Mucosa of gallbladder (tissue), 1 donor: ENCODE results near the gene PRPF31. TPM values are rescaled to one million over a fixed set of nuclear protein-coding genes. Genes with fewer than 3 reads are reported as not detected.
"Not testable (repeated sequence)": the region's sequence is repeated elsewhere in the genome, so short reads cannot be mapped to it uniquely, and the experiment has no call there.

Experiments
- DNase-seq: peaks from one replicate; pipeline ENCODE4 v3.0.0-alpha.2; 2020; ENCODE audit warnings: low spot score
- total RNA-seq: library from RNA; stranded (reverse); gene quantifications from one replicate; pipeline ENCODE4 v1.2.1, GENCODE V29; 2021
- donor health status: DM: no; HTN: no; CAD: no.

The PRPF31 gene, protein sequence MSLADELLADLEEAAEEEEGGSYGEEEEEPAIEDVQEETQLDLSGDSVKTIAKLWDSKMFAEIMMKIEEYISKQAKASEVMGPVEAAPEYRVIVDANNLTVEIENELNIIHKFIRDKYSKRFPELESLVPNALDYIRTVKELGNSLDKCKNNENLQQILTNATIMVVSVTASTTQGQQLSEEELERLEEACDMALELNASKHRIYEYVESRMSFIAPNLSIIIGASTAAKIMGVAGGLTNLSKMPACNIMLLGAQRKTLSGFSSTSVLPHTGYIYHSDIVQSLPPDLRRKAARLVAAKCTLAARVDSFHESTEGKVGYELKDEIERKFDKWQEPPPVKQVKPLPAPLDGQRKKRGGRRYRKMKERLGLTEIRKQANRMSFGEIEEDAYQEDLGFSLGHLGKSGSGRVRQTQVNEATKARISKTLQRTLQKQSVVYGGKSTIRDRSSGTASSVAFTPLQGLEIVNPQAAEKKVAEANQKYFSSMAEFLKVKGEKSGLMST
- total RNA-seq, result 47.1 TPM

DNA sequence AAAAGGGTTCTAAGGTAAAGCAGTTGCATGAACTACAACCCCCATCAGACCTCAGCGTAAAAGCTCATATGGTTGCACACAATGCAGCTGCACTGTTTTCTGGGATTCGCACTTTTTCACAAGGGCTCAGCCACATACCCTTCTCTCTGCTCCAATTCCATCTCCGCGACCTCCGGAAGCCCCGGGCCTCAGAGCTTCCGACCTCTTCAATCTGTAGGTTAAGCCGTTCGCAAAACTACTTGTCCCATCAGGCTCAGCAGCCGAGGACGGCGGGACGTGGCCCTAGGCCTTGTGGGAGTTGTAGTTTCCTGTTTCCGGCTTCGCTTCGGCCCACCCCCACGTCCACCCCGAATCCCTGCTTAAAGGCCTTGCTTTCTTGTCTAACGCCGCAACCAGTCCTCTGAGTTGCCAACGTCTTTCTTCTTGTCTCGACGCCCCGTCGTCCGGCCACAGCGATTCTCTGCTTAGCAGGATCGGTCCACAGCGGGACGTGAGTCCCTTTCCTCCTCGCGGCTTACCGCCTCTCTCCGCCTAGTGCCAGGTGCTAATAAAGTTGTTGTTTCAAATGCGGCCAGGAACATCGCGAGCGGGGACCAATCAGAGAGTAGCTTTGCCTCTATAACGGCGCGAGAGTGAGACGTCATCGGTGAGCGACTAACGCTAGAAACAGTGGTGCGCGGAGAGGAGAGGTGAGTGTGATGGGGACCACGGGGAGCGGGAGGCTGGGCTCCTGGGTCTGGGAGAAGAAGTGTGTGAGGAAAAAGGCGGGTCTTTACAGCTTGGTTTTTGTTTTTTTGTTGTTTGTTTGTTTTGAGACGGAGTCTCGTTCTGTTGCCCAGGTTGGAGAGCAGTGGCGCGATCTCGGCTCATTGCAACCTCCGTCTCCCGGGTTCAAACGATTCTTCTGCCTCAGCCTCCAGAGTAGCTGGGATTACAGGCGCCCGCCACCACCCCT lies at the start of gene PRPF31, which contains the start of gene TFPT:
TSS of gene PRPF31 (plus strand) at position 646 of the 955 bp plus-strand sequence. CDS start 2,525 bp downstream, outside the sequence.
TSS of gene TFPT (minus strand) at position 549 of the 955 bp plus-strand sequence. CDS start at position 161, 388 bp downstream.
- DNase-seq, result peak; percentile 98

DNA sequence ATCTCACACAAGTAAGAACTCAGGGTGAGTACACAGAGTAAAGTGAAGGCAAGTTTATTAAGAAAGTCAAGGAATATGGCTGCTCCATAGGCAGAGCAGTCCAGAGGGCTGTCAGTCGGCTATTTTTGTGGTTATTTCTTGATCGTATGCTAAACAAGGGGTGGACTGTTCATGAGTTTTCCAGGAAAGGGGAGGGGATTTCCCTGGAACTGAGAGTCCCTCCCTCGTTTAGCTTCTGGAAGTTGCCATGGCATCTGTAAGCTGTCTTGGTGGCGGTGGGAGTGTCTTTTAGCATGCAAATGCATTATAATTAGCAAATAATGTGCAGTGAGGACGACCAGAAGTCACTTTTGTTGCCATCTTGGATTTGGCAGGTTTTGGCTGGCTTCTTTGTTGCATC lies 46.1 kb upstream of the PRPF31 start:
- DNase-seq, result no peak

DNA sequence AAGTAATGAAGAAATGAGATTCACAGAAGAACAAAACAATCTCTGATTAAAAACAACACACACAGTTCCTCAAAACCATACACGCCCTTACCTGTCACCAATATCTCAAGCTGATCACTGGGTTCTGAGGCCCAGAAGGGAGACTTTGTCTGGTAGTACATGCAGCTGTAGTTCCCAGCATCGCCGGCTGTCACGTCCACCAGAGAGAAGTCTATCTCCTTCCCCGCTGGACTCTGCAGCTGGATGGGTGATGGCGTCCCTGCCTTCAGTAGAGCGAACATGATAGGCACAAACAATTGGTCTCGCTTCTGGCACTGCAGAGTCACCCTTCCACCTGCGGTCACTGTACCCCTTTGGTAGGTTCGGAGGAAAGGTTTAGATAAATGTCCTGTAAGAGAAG lies 41.7 kb upstream of the PRPF31 start:
- no peak for DNase-seq

DNA sequence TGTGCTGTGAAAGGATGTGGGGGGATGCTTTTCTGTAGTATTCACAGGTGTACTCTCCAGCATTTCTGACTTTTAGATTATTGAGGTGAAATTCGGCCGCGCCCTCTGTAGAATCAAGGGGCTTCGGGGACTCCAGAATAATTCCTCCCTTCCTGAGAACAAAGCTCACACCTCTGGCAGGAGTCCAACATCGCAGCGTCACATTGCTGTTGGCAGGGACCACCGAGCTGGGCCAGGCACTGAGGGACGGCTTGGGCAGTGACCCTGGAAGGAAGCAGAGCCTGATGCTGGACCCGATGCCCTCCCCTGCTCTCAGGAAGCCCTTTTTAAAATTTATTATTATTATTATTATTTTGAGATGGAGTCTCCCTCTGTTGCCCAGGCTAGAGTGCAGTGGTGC lies 40.7 kb upstream of the PRPF31 start:
- no peak for DNase-seq

DNA sequence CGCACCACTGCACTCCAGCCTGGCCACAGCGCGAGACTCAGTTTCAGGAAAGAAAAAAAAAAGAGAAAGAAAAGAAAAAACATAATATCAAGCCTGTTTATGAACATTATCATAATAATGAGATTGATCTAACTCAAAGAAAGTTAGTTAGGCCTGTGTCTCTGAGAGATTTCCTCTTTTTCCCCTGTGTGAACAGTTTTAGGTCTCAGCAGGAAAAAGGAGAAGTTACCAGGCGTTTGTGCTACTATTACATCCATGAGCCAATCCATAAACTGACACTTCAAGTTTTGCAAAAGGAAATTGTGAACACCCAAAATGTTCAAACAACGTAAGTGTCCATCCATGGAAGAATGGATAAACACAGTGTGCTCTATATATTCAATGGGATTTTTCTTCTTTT lies 38.2 kb upstream of the PRPF31 start:
- DNase-seq, result no peak

DNA sequence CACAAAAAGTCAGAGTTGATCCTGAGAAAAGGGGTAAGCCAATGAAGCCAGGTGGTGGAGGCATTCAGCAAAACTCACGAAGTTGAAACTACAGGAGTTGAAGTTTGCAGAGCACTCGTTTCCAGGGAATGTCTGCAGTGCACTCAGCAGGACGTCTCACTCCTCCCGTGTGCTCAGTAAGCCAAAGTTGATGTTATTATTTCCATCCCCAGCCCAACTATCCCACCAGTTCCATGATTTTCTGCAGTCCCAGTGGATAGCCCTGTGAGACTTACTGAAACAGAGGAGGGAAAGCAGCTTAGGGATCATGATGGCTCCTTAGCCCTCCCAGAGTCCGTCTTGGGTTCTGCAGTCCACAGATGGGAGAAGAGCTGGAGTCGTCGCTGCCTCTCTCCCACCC lies 34.5 kb upstream of the PRPF31 start, which contains the start of gene TARM1:
TSS of gene TARM1 (minus strand) at position 334 of the 400 bp plus-strand sequence. CDS start at position 309, 25 bp downstream.
- no peak for DNase-seq

DNA sequence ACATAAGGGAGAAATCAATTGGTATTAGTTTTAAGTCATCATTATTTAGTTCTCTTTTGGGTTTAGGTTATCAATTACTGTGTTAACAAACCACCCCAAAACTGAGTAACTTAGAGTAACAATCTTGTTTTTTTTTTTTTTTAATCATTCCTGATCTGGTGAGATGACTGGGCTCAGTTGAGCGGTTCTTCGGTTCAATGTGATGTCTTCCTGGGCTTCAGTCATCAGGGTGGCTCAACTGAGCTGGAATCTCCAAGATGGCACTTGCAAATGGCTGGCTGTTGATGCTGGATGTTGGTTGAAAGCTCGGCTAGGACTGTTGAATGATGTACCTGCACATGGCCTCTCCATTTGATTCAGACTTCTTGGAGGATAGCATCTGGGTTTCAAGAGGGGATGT lies 31.1 kb upstream of the PRPF31 start:
- DNase-seq, result no peak

DNA sequence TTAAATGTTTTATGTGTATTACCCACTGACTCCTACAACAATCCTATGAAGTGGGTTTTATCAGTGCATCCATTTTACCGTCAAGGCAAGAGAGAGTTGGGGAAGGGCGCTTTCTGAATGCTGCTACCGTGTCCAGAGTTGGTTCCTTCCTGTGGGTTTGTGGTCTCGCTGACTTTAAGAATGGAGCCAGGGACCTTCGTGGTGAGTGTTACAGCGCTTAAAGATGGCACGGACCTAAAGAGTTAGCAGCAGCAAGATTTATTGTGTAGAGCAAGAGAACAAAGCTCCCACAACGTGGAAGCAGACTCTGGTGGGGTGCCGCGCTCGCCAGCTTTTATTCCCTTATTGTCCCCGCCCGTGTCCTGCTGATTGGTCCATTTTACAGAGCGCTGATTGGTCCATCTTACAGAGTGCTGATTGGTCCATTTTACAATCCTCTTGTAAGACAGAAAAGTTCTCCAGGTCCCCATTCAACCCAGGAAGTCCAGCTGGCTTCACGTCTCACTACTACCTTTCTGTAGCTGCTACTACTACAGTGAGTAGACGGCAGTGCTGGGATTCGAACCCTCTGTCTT lies 21.0 kb upstream of the PRPF31 start:
- DNase-seq, result no peak

DNA sequence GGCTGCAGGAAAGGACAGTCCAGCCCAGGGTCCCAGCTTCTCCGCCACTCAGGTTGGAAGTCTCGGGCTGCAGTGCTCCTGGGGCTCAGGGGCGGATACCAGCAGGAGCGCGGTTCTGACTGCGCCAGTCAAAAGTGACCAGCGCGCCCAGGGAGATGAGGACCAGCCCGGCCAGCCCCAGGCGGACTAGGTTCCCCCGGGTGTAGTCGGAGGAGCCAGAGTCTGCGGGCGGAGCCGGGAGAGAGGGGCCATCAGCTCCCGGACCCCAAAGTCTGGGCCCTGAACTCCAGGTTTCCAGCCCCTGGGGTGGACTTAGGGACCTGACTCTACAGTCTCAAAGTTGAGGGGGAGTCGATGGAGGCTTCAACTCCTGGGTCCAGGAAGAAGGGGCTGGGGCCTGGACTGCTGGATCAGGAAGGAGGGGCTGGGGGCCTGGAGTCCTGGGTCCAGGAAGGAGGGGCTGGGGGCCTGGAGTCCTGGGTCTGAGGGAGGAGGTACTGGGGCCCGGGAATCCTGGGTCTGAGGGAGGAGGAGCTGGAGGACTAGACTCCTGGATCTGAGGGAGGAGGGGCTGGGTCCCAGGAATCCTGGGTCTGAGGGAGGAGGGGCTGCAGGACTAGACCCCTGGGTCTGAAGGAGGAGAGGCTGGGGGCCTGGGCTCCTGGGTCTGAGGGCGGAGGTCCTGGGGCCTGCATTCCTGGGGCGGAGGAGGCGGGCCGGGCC lies 20.3 kb upstream of the PRPF31 start:
- no peak for DNase-seq

DNA sequence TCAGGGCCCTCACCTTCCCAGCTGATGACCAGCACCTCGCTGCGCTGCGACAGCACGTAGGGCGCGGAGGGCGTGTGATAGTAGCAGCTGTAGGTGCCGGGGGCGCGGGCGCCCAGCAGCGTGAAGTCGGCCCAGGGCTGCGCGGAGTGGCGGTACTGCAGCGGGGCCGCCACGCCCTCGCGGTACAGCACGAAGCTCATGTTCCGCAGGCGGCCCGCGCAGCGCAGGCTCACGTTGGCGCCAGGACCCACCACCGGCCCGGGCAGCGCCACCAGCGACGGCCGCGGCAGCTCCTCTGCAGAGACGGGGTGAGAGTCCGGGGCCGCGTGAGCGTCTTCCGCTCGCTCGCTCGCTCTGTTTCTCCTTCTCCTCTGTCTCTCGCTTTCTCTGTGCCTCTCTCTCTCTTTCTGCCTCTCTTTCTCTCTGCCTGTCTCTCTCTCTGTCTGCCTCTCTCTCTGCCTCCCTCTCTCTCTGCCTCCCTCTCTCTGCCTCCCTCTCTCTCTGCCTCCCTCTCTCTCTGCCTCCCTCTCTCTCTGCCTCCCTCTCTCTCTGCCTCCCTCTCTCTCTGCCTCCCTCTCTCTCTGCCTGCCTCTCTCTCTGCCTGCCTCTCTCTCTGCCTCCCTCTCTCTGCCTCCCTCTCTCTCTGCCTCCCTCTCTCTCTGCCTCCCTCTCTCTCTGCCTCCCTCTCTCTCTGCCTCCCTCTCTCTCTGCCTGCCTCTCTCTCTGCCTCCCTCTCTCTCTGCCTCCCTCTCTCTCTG lies 19.5 kb upstream of the PRPF31 start:
- DNase-seq, result peak; percentile 38

DNA sequence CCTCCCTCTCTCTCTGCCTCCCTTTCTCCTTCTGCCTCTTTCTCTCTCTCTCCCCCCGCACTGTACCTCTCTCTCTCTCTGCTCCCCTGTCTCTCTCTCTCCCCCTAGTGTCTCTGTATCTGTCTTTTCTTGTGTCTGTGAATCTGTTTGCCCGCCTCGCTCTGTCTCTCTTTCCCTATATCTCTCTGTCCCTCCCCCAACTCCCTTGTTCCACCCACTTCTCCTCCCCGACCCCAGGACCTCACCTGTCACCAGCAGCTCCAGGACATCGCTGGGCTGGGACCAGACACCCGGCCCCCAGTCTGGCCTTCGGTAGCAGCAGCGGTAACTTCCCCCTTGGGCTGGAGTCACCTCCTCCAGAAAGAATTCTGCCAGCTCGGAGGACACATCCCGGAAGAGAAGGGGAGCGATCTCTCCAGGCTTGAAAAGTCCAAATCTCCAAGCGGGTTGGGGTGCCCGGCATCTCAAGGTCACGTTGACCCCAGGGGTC lies 18.9 kb upstream of the PRPF31 start:
- peak; percentile 23 for DNase-seq

DNA sequence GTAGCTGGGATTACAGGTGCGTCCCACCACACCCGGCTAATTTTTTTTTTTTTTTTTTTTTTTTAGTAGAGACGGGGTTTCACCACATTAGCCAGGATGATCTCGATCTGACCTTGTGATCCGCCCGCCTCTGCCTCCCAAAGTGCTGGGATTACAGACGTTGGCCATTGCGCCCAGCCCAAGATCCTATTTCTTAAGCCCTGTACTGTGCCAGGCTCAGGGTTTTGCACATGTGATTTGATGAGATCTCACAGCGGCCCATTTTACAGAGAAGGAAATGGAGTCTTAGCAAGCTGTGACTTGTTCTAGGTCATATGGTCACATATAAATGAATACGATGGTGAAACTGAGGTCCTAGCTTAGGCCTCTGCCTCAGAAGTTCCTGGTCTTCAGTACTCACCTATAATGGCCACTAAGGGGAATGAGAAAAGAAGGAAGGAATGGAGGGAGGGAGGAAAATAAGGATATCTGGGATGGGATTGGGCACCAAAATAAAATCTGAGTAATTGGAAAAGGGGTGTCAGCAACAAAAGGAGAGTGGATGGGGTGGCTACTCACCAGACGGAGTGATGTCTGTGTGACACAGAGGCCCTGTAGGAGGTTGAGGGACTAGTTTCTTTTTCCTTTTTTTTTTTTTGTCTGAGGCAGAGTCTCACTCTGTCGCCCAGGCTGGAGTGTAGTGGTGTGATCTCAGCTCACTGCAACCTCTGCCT lies 16.2 kb upstream of the PRPF31 start:
- DNase-seq, result no peak

DNA sequence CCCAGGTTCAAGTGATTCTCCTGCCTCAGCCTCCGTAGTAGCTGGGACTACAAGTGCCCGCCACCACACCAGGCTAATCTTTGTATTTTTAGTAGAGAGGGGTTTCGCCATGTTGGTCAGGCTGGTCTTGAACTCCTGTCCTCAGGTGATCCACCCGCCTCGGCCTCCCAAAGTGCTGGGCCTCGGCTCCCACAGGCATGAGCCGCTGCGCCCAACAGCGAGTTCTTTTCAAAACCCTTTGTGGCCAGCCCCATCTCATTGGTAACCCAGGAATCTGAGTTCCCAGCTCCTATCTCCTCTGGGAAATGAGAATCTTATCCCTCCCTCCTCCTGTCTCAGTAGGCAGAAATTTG lies 15.7 kb upstream of the PRPF31 start:
- not testable (repeated sequence) for DNase-seq

DNA sequence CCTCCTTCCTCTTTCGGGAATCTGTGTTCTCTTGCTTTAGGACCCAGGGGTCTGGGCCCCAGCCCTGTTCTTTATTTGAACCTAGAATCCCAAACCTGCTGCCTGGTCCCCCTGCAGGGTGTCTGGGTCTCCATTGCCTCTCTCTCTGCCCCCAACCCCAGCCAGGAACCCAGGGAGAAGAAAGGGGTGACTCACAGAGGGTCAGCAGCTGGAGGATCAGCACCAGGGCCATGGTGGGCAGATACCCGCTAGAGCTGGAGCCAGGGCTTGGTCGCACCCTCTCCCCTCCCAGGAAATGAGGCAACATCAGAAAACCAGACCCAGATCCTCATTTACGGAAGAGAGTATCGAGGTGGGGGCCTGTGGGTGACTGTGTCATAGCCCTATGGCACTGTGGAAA lies 15.0 kb upstream of the PRPF31 start, which contains the start of gene OSCAR:
TSS of gene OSCAR (minus strand) at position 243 of the 400 bp plus-strand sequence. CDS start at position 232, 11 bp downstream.
- no peak for DNase-seq

DNA sequence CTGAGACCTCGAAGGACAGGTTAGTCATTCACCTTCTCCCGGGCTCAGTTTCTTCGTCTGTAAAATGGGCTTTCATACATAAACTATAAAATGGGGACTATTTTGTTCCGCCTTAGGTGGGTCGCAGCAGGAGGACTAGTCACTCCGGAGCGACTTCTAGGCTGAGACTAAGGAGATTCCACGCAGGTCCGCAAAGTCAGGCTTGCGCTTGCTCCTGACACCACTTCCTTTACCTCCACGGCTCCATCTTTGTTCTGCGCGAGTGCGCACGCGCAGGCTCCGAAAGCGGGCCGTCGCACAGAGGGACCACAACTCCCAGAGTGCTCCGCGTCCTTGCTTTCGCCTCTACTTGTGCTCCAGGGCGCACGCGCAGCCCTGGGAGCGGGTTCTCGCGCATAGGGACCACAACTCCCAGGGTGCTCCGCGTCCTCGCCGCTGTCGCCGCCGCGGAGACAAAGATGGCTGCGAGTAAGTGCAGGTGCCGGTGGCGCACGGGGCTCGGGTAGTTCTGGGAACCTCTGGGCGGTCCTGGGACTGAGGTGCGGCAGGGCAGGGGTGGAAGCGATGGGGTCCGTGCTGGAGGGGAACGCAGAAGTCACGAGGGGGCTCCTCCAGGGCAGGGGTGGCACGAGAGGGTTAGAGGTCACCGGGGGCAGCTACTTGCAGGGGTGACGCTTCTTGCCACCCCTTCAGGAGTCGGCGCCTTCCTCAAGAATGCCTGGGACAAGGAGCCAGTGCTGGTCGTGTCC lies 13.0 kb upstream of the PRPF31 start, which contains the start of gene NDUFA3:
TSS of gene NDUFA3 (plus strand) at position 435 of the 749 bp plus-strand sequence. CDS start at position 459, 24 bp downstream.
- DNase-seq, result peak; percentile 99

DNA sequence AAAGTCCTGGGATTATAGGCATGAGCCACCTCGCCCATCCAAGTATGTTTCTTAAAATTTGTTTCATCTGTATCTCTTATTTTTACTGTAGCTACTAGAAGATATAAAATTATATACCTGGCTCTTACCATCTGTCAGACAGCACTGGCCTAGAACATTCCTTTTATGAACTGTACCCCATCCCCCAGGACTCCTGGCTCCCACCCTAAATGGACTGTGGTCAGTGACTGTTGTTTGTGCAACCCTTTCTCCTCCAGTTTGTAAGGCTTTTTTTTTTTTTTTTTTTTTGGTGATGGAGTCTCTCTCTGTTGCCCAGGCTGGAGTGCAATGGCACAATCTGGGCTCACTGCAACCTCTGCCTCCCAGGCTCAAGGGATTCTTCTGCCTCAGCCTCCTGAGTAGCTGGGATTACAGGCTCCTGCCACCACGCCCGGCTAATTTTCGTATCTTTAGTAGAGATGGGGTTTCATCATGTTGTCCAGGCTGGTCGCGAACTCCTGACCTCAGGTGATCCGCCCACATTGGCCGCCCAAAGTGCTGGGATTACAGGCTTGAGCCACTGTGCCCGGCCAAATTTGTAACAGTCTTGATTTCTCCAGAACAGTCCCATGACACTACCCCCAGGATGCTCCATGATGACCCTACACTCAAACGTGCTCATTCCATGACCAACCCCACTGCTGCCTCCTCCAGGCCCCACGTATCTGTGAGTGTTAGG lies 10.4 kb upstream of the PRPF31 start:
- DNase-seq, result no peak

DNA sequence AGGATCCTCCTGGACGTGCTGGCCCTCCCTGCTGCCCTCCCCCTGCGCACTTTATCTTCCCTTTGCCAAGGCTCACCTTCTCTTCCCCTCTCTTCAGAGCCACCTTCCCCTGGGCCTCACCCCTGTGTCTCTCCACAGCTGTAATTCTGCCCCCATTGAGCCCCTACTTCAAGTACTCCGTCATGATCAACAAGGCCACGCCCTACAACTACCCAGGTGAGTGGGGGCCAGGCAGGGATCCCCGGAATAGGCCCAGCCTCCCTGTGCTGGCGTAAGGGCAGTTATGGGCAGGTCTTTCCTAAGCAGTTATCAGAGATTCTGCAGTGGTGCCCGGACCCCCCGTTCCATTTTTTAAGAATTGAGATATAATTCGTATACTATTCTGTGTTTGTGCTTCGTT lies 9.8 kb upstream of the PRPF31 start:
- DNase-seq, result no peak

DNA sequence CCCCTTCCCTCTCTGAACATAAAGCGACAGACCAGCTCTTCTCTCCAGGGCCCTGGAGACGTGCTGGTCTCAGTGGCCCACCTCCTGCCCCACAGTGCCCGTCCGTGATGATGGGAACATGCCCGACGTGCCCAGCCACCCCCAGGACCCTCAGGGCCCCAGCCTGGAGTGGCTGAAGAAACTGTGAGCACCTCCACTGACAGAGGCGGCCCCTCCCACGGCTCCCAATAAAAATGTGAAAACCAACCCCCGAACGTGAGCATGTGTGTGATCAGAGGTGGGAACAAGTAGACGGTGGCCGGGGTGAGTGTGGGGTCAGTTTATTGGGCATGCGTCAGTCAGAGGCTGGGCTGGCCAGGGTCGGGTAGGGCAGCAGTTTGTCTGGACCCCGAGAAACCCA lies 8.8 kb upstream of the PRPF31 start:
- DNase-seq, result no peak
